Sigmoid colon (tissue), 7 donors: ENCODE results near the gene AP2A2. TPM values are rescaled to one million over a fixed set of nuclear protein-coding genes. Genes with fewer than 3 reads are reported as not detected.

Experiments
- DNase-seq: peaks from one replicate; pipeline ENCODE4 v3.0.0-alpha.2; 2019
- H3K27ac ChIP-seq, 4 donors: fragments of 200-600 bp; sonication (generic); one replicate each; pipeline ENCODE4 v1.5.1; 2016 to 2019; ENCODE audit warnings: mild to moderate bottlenecking in 1 of 4
- H3K27me3 ChIP-seq, 3 donors: fragments of 200-600 bp; sonication (generic); one replicate each; pipeline ENCODE4 v1.5.1; 2019; ENCODE audit warnings: mild to moderate bottlenecking in 1 of 3
- H3K36me3 ChIP-seq, 4 donors: fragments of 200-600 bp; sonication (generic); one replicate each; pipeline ENCODE4 v1.5.1; 2016 to 2019
- H3K4me1 ChIP-seq, 4 donors: fragments of 200-600 bp; sonication (generic); one replicate each; pipeline ENCODE4 v1.5.1; 2017 to 2019
- H3K4me3 ChIP-seq, 4 donors: fragments of 200-600 bp; sonication (generic); one replicate each; pipeline ENCODE4 v1.5.1; 2017 to 2019; ENCODE audit warnings: mild to moderate bottlenecking in 2 of 4, moderate library complexity in 1 of 4
- H3K9me3 ChIP-seq, 4 donors: fragments of 200-600 bp in 3 of 4; sonication (generic) in 3 of 4; one replicate each; pipeline versions ENCODE4 v1.5.1 to v1.6.1; 2013 to 2019
- CTCF ChIP-seq, 4 experiments: fragments of 450-650 bp in 3 of 4; fragments of 200-600 bp in 1 of 4; IDR thresholded peaks; one replicate each; pipeline ENCODE4 v1.5.1; 2016 to 2019; ENCODE audit warnings: antibody characterized with exemption in 4 of 4, mild to moderate bottlenecking in 3 of 4, moderate library complexity in 2 of 4
- EP300 ChIP-seq, 4 donors: sonication (generic); formaldehyde crosslinking; IDR thresholded peaks; one replicate each; pipeline ENCODE4 v1.6.1; 2017; ENCODE audit warnings: antibody characterized with exemption in 4 of 4
- POLR2A ChIP-seq, 2 donors: fragments of 450-650 bp; IDR thresholded peaks; one replicate each; pipeline ENCODE4 v1.6.1; 2016; ENCODE audit warnings: antibody characterized with exemption in 2 of 2, mild to moderate bottlenecking in 2 of 2, moderate library complexity in 2 of 2
- POLR2AphosphoS5 ChIP-seq, 4 donors: sonication (generic); formaldehyde crosslinking; IDR thresholded peaks; one replicate each; pipeline ENCODE4 v1.6.1; 2017; ENCODE audit warnings: antibody characterized with exemption in 4 of 4
- WGBS, 2 donors: extraction: QIAGEN DNeasy Blood & Tissue Kit; methylation state at CpG; one replicate each; pipeline ENCODE4 v1.1.7; 2013; 5-methylcytosine and 5-hydroxymethylcytosine counted together
- intact Hi-C: fragments of 100-400 bp; cut with DNase I; formaldehyde crosslinking; loops from one replicate; pipeline ENCODE4 v1.15.1; 2023
- polyA plus RNA-seq, 3 donors: library from polyadenylated mRNA; stranded (reverse); fragments of 200-250 nt; gene quantifications; one replicate each; pipeline ENCODE4 v1.2.3, GENCODE V29; 2013
- total RNA-seq, 4 donors: library from RNA; depleted of rRNA; stranded (reverse); fragments of >200 nt; gene quantifications; one replicate each; pipeline ENCODE4 v1.1.0, GENCODE V29; 2016
- donor health status: healthy with polysubstance abuse.
- donor health status: Bipolar disorder and iron deficiency.
- donor health status: healthy.

AP2A2 gene
- 10 to 100 TPM; 42.6 to 78.4 (median 53.1) TPM for total RNA-seq
- polyA plus RNA-seq, result 10 to 100 TPM; 21.0 to 47.0 (median 31.4) TPM

GRCh38 chr11:925496-926301 lies at the start of gene AP2A2:
TSS of gene AP2A2 (plus strand) at chr11:925870. CDS start at chr11:926022, 152 bp downstream.
- Histone ChIP-seq H3K9me3 (no peaks in the 10 kb centered on the region), H3K36me3 (peaks cover 0 to 5% (median 2%) of the 10 kb centered on the region in 4 donors), H3K27me3 (no peaks in the 10 kb centered on the region), H3K27ac (peak within 1 kb of the TSS; percentile 94 to 95 (median 95)), H3K4me1 (peaks cover 0 to 43% (median 25%) of the 10 kb centered on the region in 4 donors), H3K4me3 (peak within 1 kb of the TSS; percentile 84 to 96 (median 90))
- DNase-seq, result peak; percentile 93
- TF ChIP-seq EP300 (IDR thresholded peaks at IDR 0.05) (no peak), CTCF (IDR thresholded peaks at IDR 0.05) (peak; percentile 29 to 74 (median 62)), POLR2AphosphoS5 (IDR thresholded peaks at IDR 0.05) (peak in 3 of 4 donors; percentile 59 to 81 (median 75)), POLR2A (IDR thresholded peaks at IDR 0.05) (no peak)
- WGBS, 2 donors, result 4% methylated on average over 124 of the region's 124 CpGs
- intact Hi-C loops, result loop anchor here (2.0 to 5.0 kb wide), 2 partner anchors 15 to 78 kb away; partner anchors contain the start of gene CHID1

- 85 to 88% methylated on average over 12 of the region's 12 CpGs for WGBS, 2 donors
- no peak overlapping the region for H3K27ac ChIP-seq
- H3K4me3 ChIP-seq, result no peak overlapping the region
- no peak for DNase-seq
- H3K27me3 ChIP-seq, result no peaks in the 10 kb centered on the region
- H3K36me3 ChIP-seq, result peaks cover 0 to 13% (median 4%) of the 10 kb centered on the region in 4 donors
- H3K9me3 ChIP-seq, result no peaks in the 10 kb centered on the region
- no peaks in the 10 kb centered on the region for H3K4me1 ChIP-seq
- intact Hi-C loops, result no loop called here
- TF ChIP-seq CTCF (IDR thresholded peaks at IDR 0.05) (no peak), POLR2AphosphoS5 (IDR thresholded peaks at IDR 0.05) (no peak), POLR2A (IDR thresholded peaks at IDR 0.05) (no peak), EP300 (IDR thresholded peaks at IDR 0.05) (no peak)
Observed at GRCh38 chr11:876545-876944, 49.1 kb upstream of the AP2A2 start.

- H3K27me3 ChIP-seq, result no peaks in the 10 kb centered on the region
- no peak for DNase-seq
- intact Hi-C loops, result no loop called here
- H3K9me3 ChIP-seq, result no peaks in the 10 kb centered on the region
- no peak overlapping the region for H3K27ac ChIP-seq
- TF ChIP-seq CTCF (IDR thresholded peaks at IDR 0.05) (no peak), POLR2A (IDR thresholded peaks at IDR 0.05) (no peak), POLR2AphosphoS5 (IDR thresholded peaks at IDR 0.05) (no peak), EP300 (IDR thresholded peaks at IDR 0.05) (no peak)
- H3K36me3 ChIP-seq, result peaks cover 0 to 21% (median 4%) of the 10 kb centered on the region in 4 donors
- no peak overlapping the region for H3K4me3 ChIP-seq
- no peaks in the 10 kb centered on the region for H3K4me1 ChIP-seq
- WGBS, 2 donors, result 94 to 95% methylated on average over 11 of the region's 11 CpGs
Observed at GRCh38 chr11:877565-877964, 48.1 kb upstream of the AP2A2 start.

GRCh38 chr11:880447-880846 lies 45.2 kb upstream of the AP2A2 start:
- DNase-seq, result no peak
- H3K9me3 ChIP-seq, result no peaks in the 10 kb centered on the region
- H3K4me3 ChIP-seq, result no peak overlapping the region
- no peak for TF ChIP-seq POLR2A (IDR thresholded peaks at IDR 0.05)
- no peak for TF ChIP-seq EP300 (IDR thresholded peaks at IDR 0.05)
- TF ChIP-seq POLR2AphosphoS5 (IDR thresholded peaks at IDR 0.05), result no peak
- TF ChIP-seq CTCF (IDR thresholded peaks at IDR 0.05), result no peak
- intact Hi-C loops, result no loop called here
- peaks cover 0 to 37% (median 10%) of the 10 kb centered on the region in 4 donors for H3K36me3 ChIP-seq
- H3K4me1 ChIP-seq, result no peaks in the 10 kb centered on the region
- 89 to 90% methylated on average over 14 of the region's 14 CpGs for WGBS, 2 donors
- no peaks in the 10 kb centered on the region for H3K27me3 ChIP-seq
- no peak overlapping the region for H3K27ac ChIP-seq
